GM03348 (cell line): ENCODE results near the gene RB1.
"Not testable (repeated sequence)": the region's sequence is repeated elsewhere in the genome, so short reads cannot be mapped to it uniquely, and the experiment has no call there.

ENCODE experiments used
- DNase-seq: peaks from one replicate; pipeline ENCODE4 v3.0.0; 2012; ENCODE audit warnings: low spot score

RB1 gene

DNA sequence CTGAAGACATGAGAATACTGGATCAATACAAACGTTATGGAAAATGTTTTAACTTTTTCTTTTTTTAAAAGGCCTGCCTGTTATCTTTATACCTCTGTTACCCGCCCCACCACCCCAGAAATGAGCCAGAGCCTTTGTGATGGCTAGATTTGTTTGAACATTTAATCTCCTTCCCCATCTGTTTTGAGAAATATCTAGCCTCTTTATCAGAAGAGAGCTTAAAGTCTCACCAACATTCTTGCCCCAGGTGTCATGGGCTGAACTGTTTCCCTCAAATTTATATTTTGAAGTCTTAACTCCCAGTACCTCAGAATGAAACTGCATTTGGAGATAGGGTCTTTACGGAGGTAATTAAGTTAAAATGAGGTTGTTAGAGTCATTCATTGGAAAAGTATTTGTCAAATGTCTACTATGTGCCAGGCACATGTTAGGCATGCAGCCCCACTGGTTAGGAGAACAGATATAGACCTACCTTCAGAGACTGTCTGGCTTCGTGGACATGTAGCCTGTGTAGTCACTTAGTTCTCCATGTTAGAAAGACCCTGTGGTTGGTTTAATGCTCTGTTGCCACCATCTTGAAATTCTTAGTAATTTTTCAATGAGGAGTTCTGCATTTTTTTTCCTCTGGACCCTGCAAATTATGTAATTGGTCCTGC lies 6.3 kb upstream of the RB1 start:
- DNase-seq = no peak

GRCh38 chr13:48299591-48299990 lies 4.0 kb upstream of the RB1 start:
- no peak for DNase-seq

DNA sequence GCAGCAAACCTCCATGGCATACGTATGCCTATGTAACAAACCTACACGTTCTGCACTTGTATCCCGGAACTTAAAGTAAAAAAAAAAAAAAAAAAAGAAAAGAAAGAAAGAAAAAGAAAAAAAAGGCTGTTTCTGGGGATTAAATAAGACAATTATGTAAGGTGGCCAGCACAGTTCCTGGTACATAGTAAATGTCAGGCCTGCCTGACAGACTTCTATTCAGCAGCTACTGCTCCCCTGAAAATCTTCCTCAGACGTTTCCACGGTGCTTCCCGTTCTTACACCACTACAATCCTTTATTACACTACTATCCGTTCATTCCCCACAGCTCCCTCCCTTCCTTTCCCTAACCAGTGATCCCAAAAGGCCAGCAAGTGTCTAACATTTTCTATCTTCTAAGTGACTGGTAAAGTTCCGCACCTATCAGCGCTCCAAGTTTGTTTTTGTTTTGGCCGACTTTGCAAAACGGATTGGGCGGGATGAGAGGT lies 636 bp upstream of the RB1 start:
- DNase-seq = no peak

DNA sequence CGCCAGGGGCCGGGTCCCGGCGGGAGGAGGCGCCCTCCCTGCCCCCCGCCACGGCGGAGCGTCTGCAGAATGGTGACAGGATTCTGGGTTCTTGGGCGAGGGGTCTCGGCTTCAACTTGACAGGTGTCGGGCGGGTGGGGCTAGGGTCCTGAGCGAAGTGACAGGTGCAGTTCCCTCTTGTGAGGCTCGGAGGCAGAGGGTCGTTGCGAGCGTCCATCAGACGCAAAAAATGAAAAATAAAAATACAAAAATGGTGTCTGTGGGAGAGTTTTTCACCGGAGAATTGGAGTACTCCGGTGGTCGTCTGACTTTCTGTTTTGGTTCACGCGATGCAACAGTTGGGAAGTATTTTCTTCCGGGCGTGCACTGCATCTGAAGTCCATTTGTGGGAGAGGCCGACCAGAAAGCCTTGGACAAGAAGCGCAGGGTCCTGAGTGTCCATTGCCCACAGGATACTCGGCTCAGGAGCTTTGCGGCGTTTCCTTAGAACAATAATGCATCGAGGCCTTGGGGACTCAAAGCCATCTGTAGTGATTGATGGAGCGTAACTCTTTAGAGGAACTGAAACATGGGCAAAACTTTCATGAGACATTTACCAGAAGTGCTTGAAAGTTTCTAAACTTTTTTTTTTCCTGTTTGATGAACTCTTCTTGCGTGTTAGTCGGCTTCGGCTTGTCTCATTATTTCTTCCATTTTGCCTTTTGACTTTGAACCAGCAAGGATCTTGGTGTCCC lies 759 bp downstream of the RB1 start:
- peak; percentile 79 for DNase-seq

GRCh38 chr13:48311223-48311622 lies 7.7 kb downstream of the RB1 start:
- no peak for DNase-seq

- no peak for DNase-seq
Measured at GRCh38 chr13:48315969-48316650, 12.6 kb downstream of the RB1 start.

DNA sequence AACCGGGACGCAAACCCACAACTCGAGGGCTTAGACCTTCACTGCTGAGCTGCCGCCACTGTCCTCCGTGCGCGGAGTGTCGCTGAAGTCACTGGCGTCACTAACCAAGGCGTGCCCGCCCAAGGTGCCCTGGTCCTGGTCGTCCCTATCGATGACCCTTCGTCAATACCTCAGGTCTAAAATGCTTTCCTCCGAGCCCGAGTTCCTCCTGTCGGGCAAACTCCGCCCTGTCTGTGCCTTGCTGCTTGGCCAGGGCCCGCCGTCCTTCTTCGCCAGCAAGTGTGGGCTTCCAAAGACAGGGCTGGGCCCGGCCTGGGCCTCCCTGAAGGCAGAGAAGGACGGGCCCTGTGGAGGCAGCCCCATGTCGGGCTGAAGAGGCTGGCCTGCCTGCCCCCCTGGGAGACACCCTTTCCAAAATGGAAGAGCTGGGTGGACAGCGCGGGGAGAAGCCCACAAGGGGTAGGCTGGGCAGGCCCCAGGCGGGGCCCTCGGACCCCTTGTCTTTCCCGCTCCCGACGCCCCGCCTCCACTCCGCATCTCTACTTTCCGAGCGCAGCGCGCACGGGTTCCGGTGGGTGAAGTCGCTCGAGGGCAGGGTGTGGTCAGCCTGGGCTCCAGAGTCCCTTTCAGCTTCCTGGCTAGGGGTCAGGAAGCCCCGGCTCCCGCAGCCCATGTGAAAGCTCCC lies 13.4 kb downstream of the RB1 start:
- DNase-seq = no peak

DNA sequence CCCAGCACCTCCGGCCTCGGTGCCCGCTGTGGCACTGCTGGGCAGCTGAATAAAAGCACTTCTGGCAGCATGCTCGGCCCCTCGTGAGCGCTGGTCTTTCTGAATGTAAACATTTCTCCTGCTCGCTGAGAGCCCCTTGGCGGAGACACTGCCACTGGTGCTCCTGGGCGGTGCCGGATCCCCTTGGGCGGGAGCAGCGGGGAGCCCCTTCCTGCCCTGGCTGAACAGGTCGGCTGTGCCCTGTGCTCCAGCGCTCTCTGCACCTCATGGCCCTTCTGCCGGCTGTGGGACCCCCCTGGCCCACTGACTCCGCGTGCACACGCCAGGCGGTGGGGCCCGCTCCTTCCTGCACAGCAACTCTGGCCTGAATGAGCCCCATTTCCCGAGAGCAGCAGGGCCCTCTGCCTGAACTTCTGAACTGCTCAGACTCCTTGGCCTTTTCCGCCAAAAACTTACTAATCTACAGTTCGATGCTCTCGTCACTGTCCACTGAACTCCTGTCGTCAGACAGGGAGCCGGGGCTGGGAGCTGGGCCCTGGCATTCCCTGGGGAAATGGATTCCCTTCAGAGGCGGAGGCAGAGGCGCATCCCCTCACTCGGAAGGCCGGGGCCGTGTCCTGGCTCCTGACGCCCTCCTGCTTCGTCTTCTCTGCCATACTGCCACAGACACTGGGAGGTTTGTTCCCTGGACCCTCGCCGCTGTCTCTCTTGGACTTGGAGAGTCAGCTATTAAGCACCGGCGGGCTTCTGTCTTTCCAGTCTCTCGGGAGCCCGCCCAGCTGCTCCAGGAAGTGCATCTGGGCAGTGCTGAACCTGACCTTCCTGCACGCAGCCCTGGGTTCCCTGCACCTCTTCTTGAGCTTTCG lies 14.2 kb downstream of the RB1 start:
- no peak for DNase-seq

DNA sequence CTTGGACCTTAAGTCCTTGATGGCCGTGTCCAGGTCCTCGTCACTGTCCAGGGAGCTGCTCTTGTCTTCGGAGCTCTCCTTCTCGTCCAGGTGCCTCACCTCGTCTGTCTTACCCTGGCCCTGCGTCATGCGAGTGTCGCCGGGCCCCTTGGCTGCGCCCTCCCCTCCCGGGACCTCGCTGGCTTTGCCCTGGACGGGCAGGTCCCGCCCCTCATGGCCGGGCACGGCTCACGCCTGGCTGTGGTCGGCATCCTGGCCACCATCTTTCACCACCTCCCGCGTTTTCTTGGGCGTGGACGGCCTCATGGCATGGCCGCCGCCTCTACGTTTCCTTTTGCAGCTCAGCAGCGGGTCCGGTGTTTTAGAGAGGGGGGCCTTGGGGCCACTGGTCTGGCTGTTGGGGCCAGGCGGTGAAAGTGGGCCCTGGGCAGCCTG lies 14.8 kb downstream of the RB1 start:
- DNase-seq = no peak

DNA sequence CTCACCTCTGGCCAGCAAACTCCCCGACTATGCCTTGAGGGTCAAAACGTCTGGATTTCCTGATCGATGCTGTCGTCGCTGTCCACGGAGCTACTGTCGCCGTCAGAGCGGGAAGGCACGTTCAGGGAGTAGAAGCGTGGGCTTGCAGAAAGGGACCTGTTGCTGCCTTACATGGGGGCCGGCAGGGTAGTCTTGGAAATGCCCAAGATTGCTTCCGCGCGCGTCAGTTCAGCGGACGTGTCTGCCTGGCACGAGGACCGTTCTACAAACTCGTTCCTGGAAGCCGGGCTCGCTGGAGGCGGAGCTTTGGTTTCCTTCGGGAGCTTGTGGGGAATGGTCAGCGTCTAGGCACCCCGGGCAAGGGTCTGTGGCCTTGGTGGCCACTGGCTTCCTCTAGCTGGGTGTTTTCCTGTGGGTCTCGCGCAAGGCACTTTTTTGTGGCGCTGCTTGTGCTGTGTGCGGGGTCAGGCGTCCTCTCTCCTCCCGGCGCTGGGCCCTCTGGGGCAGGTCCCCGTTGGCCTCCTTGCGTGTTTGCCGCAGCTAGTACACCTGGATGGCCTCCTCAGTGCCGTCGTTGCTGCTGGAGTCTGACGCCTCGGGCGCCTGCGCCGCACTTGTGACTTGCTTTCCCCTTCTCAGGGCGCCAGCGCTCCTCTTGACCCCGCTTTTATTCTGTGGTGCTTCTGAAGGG lies 15.4 kb downstream of the RB1 start:
- no peak for DNase-seq

DNA sequence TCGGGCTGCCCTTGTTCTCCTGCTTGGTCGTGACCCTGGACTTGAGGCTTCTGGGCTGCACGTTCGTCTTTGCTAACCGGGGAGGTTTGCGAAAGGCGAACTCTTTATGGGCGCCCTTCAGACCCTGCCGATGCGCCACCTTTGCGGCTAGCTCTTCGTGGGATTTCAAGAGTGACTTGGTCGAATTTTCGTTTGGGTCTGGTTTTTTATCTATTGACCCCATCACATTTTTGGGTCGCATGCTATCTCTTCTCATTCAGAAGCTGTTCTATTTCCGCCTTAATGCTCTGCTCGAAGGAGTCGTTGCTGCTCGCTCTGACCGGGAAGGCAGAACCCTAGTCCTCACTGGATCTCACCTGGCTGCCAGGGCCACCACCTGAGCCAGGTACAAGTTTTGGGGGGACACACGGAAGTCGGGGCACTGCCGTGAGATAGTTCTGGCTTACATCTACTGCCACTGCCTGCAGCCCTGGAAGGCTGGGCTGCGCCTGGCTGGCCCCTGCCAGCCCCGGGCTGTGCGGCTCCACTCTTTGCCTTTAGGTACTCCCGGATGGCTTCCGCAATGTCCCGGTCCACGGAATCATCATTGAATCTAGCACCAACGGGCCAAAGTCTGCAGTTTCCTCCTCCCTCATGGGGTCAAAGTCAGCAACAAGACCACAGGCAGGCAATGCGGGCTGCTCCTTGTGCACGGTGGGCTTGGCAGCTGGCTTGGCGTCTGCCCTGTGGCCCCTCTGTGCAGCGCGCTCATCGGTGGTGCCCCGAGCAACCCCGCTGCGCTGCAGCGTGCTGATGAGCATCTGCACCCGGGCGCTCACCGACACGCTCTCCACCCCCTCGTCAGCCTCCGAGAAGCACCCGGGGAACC lies 16.2 kb downstream of the RB1 start:
- DNase-seq = no peak

GRCh38 chr13:48320399-48320790 lies 16.8 kb downstream of the RB1 start:
- no peak for DNase-seq

- no peak for DNase-seq
Measured at GRCh38 chr13:48320891-48321510, 17.4 kb downstream of the RB1 start.

DNA sequence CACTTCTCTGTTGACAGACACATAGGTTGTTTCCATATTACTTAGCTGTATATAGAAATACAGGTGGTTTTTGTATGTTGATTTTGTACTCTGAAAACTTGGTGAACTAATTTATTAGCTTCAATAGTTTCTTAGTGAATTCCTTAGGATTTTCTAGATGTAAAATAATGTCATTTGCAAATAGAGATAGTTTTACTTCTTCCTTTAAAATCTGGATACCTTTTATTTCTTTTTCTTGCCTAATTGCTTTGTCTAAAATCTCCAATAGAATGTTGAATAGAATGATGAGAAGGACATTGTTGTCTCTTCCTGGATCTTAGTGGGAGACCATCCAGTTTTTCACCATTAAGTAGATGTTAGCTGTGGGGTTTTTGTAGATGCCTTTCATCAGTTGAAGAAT lies 18.7 kb downstream of the RB1 start:
- no peak for DNase-seq

DNA sequence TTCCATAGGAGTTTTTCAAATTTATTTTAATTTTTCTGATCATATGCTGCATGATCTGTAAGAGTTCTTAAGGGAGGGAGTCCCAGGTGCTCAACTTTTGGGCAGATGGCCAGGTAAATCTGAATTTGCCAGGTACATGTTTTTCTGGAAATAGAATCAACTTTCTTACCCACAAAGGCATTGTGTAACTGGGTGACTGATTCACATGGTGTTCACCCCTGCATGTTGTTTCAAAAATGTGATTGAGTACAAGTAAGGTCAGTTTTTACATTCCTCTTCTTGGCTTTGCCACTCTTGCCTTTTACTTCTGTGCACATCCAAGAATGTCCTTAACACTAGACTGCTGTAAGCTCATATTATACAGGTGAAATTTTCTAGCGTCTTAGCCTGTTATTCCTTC lies 30.4 kb downstream of the RB1 start:
- peak; percentile 34 for DNase-seq

GRCh38 chr13:48334534-48335127 lies 31.1 kb downstream of the RB1 start:
- DNase-seq = peak; percentile 28

DNA sequence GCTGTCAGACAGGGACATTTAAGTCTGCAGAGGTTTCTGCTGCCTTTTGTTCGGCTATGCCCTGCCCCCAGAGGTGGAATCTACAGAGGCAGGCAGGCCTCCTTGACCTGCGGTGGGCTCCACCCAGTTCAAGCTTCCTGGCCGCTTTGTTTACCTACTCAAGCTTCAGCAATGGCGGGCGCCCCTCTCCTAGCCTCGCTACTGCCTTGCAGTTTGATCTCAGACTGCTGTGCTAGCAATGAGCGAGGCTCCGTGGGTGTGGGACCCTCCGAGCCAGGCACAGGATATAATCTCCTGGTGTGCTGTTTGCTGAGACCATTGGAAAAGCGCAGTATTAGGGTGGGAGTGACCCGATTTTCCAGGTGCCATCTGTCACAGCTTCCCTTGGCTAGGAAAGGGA lies 35.6 kb downstream of the RB1 start:
- not testable (repeated sequence) for DNase-seq

DNA sequence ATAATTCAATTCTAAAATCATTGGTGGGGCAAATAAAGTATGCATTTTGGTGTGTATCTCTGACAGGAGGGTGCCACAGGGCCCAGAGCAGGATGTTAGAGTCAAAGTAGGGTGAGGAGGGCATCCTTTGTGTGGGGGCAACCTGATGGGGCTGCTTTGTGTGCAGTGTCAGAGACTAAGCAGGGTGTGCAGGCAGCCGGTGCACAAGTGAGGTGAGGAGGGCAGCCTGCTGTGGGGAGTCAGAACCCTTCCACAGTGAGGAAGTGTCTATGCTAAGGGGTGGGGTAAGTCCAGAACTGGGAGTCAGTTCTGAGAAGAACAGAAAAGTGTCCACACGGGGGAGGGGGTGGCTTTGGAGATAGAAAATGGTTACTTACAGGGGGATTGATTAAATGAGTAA lies 40.7 kb downstream of the RB1 start:
- no peak for DNase-seq

GRCh38 chr13:48346583-48346982 lies 43.0 kb downstream of the RB1 start:
- no peak for DNase-seq
